ENCODE results near the gene ITPK1.

Gene ITPK1

GRCh38 chr14:93005135-93005813, 110.5 kb downstream of the ITPK1 start:
- no peak for DNase-seq

GRCh38 chr14:93004699-93005082, 111.0 kb downstream of the ITPK1 start:
- no peak for DNase-seq

GRCh38 chr14:93003945-93004698, 111.6 kb downstream of the ITPK1 start:
- no peak for DNase-seq

GRCh38 chr14:93002851-93003298, 112.8 kb downstream of the ITPK1 start:
- DNase-seq, result no peak

GRCh38 chr14:93002049-93002448, 113.7 kb downstream of the ITPK1 start:
- no peak for DNase-seq

- no peak for DNase-seq
Measured at GRCh38 chr14:92998946-92999345, 116.8 kb downstream of the ITPK1 start.

GRCh38 chr14:92997343-92998061, 118.2 kb downstream of the ITPK1 start:
- no peak for DNase-seq

GRCh38 chr14:92995620-92996019, 120.1 kb downstream of the ITPK1 start:
- no peak for DNase-seq

GRCh38 chr14:92994942-92995341, 120.8 kb downstream of the ITPK1 start:
- no peak for DNase-seq

GRCh38 chr14:92994131-92994676, 121.5 kb downstream of the ITPK1 start:
- DNase-seq, result no peak

GRCh38 chr14:92993302-92993701, 122.4 kb downstream of the ITPK1 start:
- DNase-seq, result no peak

- DNase-seq, result no peak
Measured at GRCh38 chr14:92991536-92991935, 124.2 kb downstream of the ITPK1 start.

GRCh38 chr14:92990456-92991430, 125.0 kb downstream of the ITPK1 start:
- no peak for DNase-seq

GRCh38 chr14:92988786-92989755, 126.7 kb downstream of the ITPK1 start:
- no peak for DNase-seq

- DNase-seq, result no peak
Measured at GRCh38 chr14:92987713-92988510, 127.8 kb downstream of the ITPK1 start.

GRCh38 chr14:92987148-92987570, 128.6 kb downstream of the ITPK1 start:
- DNase-seq, result no peak

- no peak for DNase-seq
Measured at GRCh38 chr14:92986254-92987147, 129.2 kb downstream of the ITPK1 start.

GRCh38 chr14:92985521-92985920, 130.2 kb downstream of the ITPK1 start:
- no peak for DNase-seq

- no peak for DNase-seq
Measured at GRCh38 chr14:92984896-92985295, 130.8 kb downstream of the ITPK1 start.
